A549 (cell line): ENCODE results near the gene PTPRG. TPM values are rescaled to one million over a fixed set of nuclear protein-coding genes. Genes with fewer than 3 reads are reported as not detected.

Source experiments
- ATAC-seq, 2 experiments: fragments of 200-7000 bp in 1 of 2; fragments of >200 bp in 1 of 2; cut with Nextera tagmentation in 1 of 2; cut with Tn5 transposase in 1 of 2; 3 replicates each; pipeline versions ENCODE4 v1.8.0 to v1.9.1; 2018 to 2020; ENCODE audit warnings: mild to moderate bottlenecking in 1 of 2, moderate library complexity in 1 of 2
- CTCF ChIA-PET: fragments of 300-600 bp; sonication (Branson Sonifier 250); formaldehyde crosslinking; extraction: SDS; loops from one replicate; lab custom pipeline; 2021; ENCODE audit warnings: antibody characterized with exemption, inconsistent platforms; lab: Yijun Ruan, JAX
- POLR2A ChIA-PET: fragments of 350-600 bp; formaldehyde crosslinking; extraction: SDS; loops from one replicate; lab custom pipeline; 2021; ENCODE audit warnings: antibody characterized with exemption, inconsistent platforms; lab: Yijun Ruan, JAX
- DNase-seq, 2 experiments: peaks; one replicate each; pipeline versions ENCODE4 v3.0.0 to v3.0.0-alpha.2; 2011 to 2016; ENCODE audit warnings: low read depth in 1 of 2, low spot score in 1 of 2
- FAIRE-seq: peaks from 2 replicates; lab custom pipeline; 2011; peaks lifted over from hg19 to GRCh38; lab: Jason Lieb, UNC
- H3K27ac ChIP-seq, 2 experiments: fragments of >200 bp; sonication (Bioruptor Twin); formaldehyde crosslinking; 3 replicates each; pipeline ENCODE4 v1.5.1; 2016 to 2017
- H3K4me1 ChIP-seq: fragments of >200 bp; sonication (Bioruptor Twin); formaldehyde crosslinking; 3 replicates; pipeline ENCODE4 v1.6.1; 2016
- H3K4me2 ChIP-seq: fragments of >200 bp; sonication (Bioruptor Twin); formaldehyde crosslinking; 3 replicates; pipeline ENCODE4 v1.6.1; 2016
- H3K4me3 ChIP-seq: fragments of >200 bp; sonication (Bioruptor Twin); formaldehyde crosslinking; 3 replicates; pipeline ENCODE4 v1.5.1; 2016
- H3K9me3 ChIP-seq: fragments of >200 bp; sonication (Bioruptor Twin); formaldehyde crosslinking; 3 replicates; pipeline ENCODE4 v1.6.1; 2016
- CBX2 ChIP-seq: fragments of 200-600 bp; sonication (generic); IDR thresholded peaks from 2 replicates; pipeline ENCODE4 v1.6.1; 2016; ENCODE audit warnings: low read depth, mild to moderate bottlenecking, borderline replicate concordance
- CBX8 ChIP-seq: fragments of 200-600 bp; sonication (generic); IDR thresholded peaks from 2 replicates; pipeline ENCODE4 v1.6.1; 2016
- CEBPB ChIP-seq, 2 experiments: fragments of >200 bp in 1 of 2; sonication (Bioruptor Twin) in 1 of 2; formaldehyde crosslinking in 1 of 2; IDR thresholded peaks; 2 replicates each; pipeline ENCODE4 v1.6.1; 2012 to 2016
- EHF ChIP-seq: fragments of 250-450 bp; sonication (Bioruptor Pico); IDR thresholded peaks from 2 replicates; pipeline ENCODE4 v1.5.0; 2020; ENCODE audit warnings: mild to moderate bottlenecking
- ELK1 ChIP-seq: fragments of 150-350 bp; IDR thresholded peaks from 2 replicates; pipeline ENCODE4 v1.6.1; 2014; ENCODE audit warnings: low read depth, mild to moderate bottlenecking, low read length
- EP300 ChIP-seq, 2 experiments: fragments of >200 bp; sonication (Bioruptor Twin); formaldehyde crosslinking; IDR thresholded peaks; 2 replicates in 1 of 2; 3 replicates in 1 of 2; pipeline ENCODE4 v1.6.1; 2016 to 2017
- FOSB ChIP-seq: fragments of 250-450 bp; sonication (Bioruptor Pico); IDR thresholded peaks from 2 replicates; pipeline ENCODE4 v1.5.0; 2020; ENCODE audit warnings: mild to moderate bottlenecking, moderate library complexity
- FOXS1 ChIP-seq: fragments of 250-450 bp; sonication (Bioruptor Pico); IDR thresholded peaks from 2 replicates; pipeline ENCODE4 v1.5.0; 2020; ENCODE audit warnings: mild to moderate bottlenecking, moderate library complexity
- GATA3 ChIP-seq: IDR thresholded peaks from 2 replicates; pipeline ENCODE4 v1.6.1; 2012; ENCODE audit warnings: borderline replicate concordance
- HDAC2 ChIP-seq: fragments of 200-600 bp; sonication (generic); IDR thresholded peaks from 2 replicates; pipeline ENCODE4 v1.6.1; 2016
- HOXB13 ChIP-seq: fragments of 250-450 bp; sonication (Bioruptor Pico); IDR thresholded peaks from 2 replicates; pipeline ENCODE4 v1.5.0; 2020; ENCODE audit warnings: low read depth, mild to moderate bottlenecking, moderate library complexity
- JUN ChIP-seq, 2 experiments: fragments of >200 bp; sonication (Bioruptor Twin); formaldehyde crosslinking; IDR thresholded peaks; 2 replicates in 1 of 2; 3 replicates in 1 of 2; pipeline ENCODE4 v1.6.1; 2016 to 2017
- JUNB ChIP-seq: fragments of >200 bp; sonication (Bioruptor Twin); formaldehyde crosslinking; IDR thresholded peaks from 2 replicates; pipeline ENCODE4 v1.6.1; 2016
- MAX ChIP-seq: IDR thresholded peaks from 2 replicates; pipeline ENCODE4 v1.6.1; 2012
- MAZ ChIP-seq: fragments of 150-350 bp; IDR thresholded peaks from 2 replicates; pipeline ENCODE4 v1.6.1; 2014; ENCODE audit warnings: antibody characterized with exemption, low read depth, low read length, borderline replicate concordance
- MYC ChIP-seq: IDR thresholded peaks from 2 replicates; pipeline ENCODE4 v1.6.1; 2012; ENCODE audit warnings: mild to moderate bottlenecking, inconsistent platforms, low read length, improper control_type of control experiment, borderline replicate concordance
- NFE2L2 ChIP-seq: fragments of 150-350 bp; conservative IDR thresholded peaks from 2 replicates; pipeline ENCODE4 v1.6.1; 2014; ENCODE audit warnings: low read length
- NR3C1 ChIP-seq: fragments of >200 bp; sonication (Bioruptor Twin); formaldehyde crosslinking; IDR thresholded peaks from 3 replicates; pipeline ENCODE4 v1.6.1; 2017
- POLR2AphosphoS2 ChIP-seq: conservative IDR thresholded peaks from 2 replicates; pipeline ENCODE4 v1.6.1; 2012; ENCODE audit warnings: low read length, improper control_type of control experiment, inconsistent platforms
- RCOR1 ChIP-seq: fragments of 150-350 bp; IDR thresholded peaks from 2 replicates; pipeline ENCODE4 v1.6.1; 2014; ENCODE audit warnings: antibody characterized with exemption, low read length, low read depth
- SREBF2 ChIP-seq: fragments of 450-650 bp; IDR thresholded peaks from 2 replicates; pipeline ENCODE4 v1.6.1; 2014; ENCODE audit warnings: mild to moderate bottlenecking, moderate library complexity
- TP53 ChIP-seq: fragments of 250-450 bp; sonication (Bioruptor Pico); IDR thresholded peaks from 2 replicates; pipeline ENCODE4 v1.5.0; 2021; ENCODE audit warnings: mild to moderate bottlenecking, moderate library complexity
- ZFP36 ChIP-seq: fragments of 450-650 bp; IDR thresholded peaks from 2 replicates; pipeline ENCODE4 v1.6.1; 2014; ENCODE audit warnings: borderline replicate concordance; ENCODE audit not compliant: partially characterized antibody
- ZNF302 ChIP-seq: fragments of 250-450 bp; sonication (Bioruptor Pico); IDR thresholded peaks from 2 replicates; pipeline ENCODE4 v1.9.0; 2021; ENCODE audit warnings: inconsistent platforms, mild to moderate bottlenecking, moderate library complexity
- ZSCAN20 ChIP-seq: fragments of 250-450 bp; sonication (Bioruptor Pico); IDR thresholded peaks from 2 replicates; pipeline ENCODE4 v1.8.0; 2022; ENCODE audit warnings: mild to moderate bottlenecking, moderate library complexity
- WGBS: methylation state at CpG from one replicate; pipeline ENCODE4 v1.1.6; 2017; ENCODE audit errors: missing lambda C conversion rate; 5-methylcytosine and 5-hydroxymethylcytosine counted together
- polyA plus RNA-seq, 4 experiments: library from polyadenylated mRNA; depleted of rRNA in 3 of 4; stranded (reverse); fragments of >200 nt; fragmentation: RNase III in 1 of 4; extraction: RNeasy Plus Mini Kit Qiagen cat#74134 plus additional on column Dnase treatment in 1 of 4; gene quantifications; 2 replicates in 3 of 4; 3 replicates in 1 of 4; pipeline ENCODE4 v1.2.3, GENCODE V29; 2011 to 2017
- TF ChIP-seq, protein P1 (sequence below): fragments of 250-450 bp; sonication (Bioruptor Pico); IDR thresholded peaks from 2 replicates; pipeline ENCODE4 v1.5.0; 2021; ENCODE audit warnings: mild to moderate bottlenecking, moderate library complexity, borderline replicate concordance

PTPRG gene
- polyA plus RNA-seq, 2 of the 4 experiments (the other 2 are of a cell fraction), result 4.5 to 4.8 TPM

DNA sequence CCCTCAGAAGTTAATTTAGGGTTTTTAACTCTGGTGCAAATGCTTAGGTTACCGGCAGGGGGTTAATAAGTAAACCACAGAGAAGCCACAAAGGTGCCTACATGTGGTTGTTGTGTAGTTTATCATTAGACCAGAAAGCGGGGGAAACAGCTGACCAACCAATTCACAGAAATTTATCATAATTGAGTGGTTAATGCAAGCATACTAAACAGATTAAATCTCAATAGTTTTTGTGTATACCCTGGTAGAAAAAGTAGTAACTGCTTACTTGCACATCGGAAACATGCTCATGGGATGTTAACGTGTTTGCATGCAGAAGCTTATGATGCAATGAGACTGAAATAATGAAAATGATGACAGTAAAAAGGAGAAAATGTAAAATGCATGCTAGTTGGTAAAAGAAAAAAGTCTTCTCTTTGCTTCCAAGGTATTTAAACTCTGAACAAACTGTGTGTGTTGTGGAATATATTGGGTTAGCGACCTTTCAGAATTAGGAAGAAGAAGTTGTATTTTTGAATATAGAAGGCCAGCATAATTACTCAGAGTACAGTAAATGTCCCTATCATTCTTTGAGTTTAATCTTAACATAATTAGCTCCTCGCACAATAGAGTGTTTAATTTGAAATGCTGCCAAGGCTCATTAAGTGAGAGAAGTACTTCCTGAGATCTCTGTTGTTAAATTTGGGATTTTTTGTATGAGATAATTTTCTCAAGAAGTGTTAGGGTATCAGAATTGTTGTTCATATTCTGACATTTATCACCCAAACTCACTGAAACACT, 316.2 kb downstream of the PTPRG start:
- H3K4me2 ChIP-seq, result peak overlapping the region; percentile 31; the same call in 1 of the 3 replicates
- no peak overlapping the region for H3K27ac ChIP-seq
- H3K9me3 ChIP-seq, result no peaks in the 10 kb centered on the region
- TF ChIP-seq NR3C1, result no peak
- no peak for TF ChIP-seq FOSB (CRISPR knock-in tag)
- no peak for TF ChIP-seq SREBF2
- no peak for TF ChIP-seq GATA3
- TF ChIP-seq ELK1, result no peak
- no peak for TF ChIP-seq JUNB
- TF ChIP-seq POLR2AphosphoS2, result no peak
- TF ChIP-seq FOXS1 (CRISPR knock-in tag), result no peak
- TF ChIP-seq MAZ, result no peak
- TF ChIP-seq MAX, result no peak
- no peak for TF ChIP-seq NFE2L2
- no peak for TF ChIP-seq HDAC2
- no peak for FAIRE-seq
- peaks cover 10% of the 10 kb centered on the region; the same call in 2 of the 3 replicates for H3K4me1 ChIP-seq
- ChIA-PET POLR2A (no interaction called here), CTCF (interaction anchor here (1.0 to 1.3 kb wide), 2 partner anchors 10 to 13 kb away, joined by 3 read pairs; no protein-coding TSS in a partner anchor)
- peak in 1 of 2 experiments; percentile 3 for DNase-seq
- H3K4me3 ChIP-seq, result no peak overlapping the region
- 36% methylated on average over 6 of the region's 6 CpGs for WGBS
- ATAC-seq, result no peak

DNA sequence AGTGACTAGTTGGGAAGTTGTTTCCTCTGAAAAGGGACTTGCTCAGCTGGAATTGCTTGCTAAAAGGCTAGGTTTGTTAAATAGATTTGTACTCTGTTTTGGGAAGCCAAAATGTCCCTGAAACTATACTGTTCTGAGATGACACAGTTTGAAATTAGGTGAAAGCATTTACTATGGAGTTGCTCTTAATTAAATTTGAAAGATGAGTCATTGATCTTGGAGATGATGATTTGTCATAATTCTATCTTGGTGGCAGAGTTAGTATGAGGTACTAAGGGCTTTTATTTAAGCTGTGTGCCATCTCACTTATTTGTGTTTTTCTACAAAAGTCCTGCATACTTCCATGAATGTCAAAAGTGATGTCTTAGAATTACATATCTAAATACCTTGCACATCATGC, 320.9 kb downstream of the PTPRG start:
- Histone ChIP-seq H3K4me1 (peaks cover 4% of the 10 kb centered on the region; the same call in 2 of the 3 replicates), H3K9me3 (no peaks in the 10 kb centered on the region), H3K27ac (no peak overlapping the region), H3K4me3 (no peak overlapping the region), H3K4me2 (no peak overlapping the region)
- ATAC-seq (no peak), DNase-seq (no peak), FAIRE-seq (no peak)
- ChIA-PET POLR2A (no interaction called here), CTCF (no interaction called here)
- TF ChIP-seq NFE2L2, result no peak
- no peak for TF ChIP-seq HOXB13 (CRISPR knock-in tag)
- no peak for TF ChIP-seq MYC
- no peak for TF ChIP-seq ZSCAN20 (CRISPR knock-in tag)
- no peak for TF ChIP-seq MAZ
- TF ChIP-seq GATA3, result no peak
- no peak for TF ChIP-seq RCOR1
- no peak for TF ChIP-seq ZFP36
- TF ChIP-seq ZNF302 (CRISPR knock-in tag), result no peak
- TF ChIP-seq CEBPB (IDR thresholded peaks at IDR 0.05), result no peak
- TF ChIP-seq, protein P1, sequence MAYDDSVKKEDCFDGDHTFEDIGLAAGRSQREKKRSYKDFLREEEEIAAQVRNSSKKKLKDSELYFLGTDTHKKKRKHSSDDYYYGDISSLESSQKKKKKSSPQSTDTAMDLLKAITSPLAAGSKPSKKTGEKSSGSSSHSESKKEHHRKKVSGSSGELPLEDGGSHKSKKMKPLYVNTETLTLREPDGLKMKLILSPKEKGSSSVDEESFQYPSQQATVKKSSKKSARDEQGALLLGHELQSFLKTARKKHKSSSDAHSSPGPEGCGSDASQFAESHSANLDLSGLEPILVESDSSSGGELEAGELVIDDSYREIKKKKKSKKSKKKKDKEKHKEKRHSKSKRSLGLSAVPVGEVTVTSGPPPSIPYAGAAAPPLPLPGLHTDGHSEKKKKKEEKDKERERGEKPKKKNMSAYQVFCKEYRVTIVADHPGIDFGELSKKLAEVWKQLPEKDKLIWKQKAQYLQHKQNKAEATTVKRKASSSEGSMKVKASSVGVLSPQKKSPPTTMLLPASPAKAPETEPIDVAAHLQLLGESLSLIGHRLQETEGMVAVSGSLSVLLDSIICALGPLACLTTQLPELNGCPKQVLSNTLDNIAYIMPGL (CRISPR knock-in tag), result no peak
- TF ChIP-seq JUN (IDR thresholded peaks at IDR 0.05), result no peak
- no peak for TF ChIP-seq EHF (CRISPR knock-in tag)
- no peak for TF ChIP-seq FOSB (CRISPR knock-in tag)
- TF ChIP-seq CBX8, result no peak
- no peak for TF ChIP-seq NR3C1
- no peak for TF ChIP-seq EP300 (IDR thresholded peaks at IDR 0.05)
- TF ChIP-seq CBX2, result no peak
- TF ChIP-seq TP53 (CRISPR knock-in tag), result no peak
